A673 (cell line): Measurements from ENCODE around the gene C4orf50. TPM values are rescaled to one million over a fixed set of nuclear protein-coding genes. Genes with fewer than 3 reads are reported as not detected.

ENCODE experiments used
- BruUV-seq: library from RNA; stranded (reverse); fragments of 400-500 nt; replicated peaks from 2 replicates; lab custom pipeline; 2021; lab: Mats Ljungman, UMichigan
- CTCF ChIA-PET: fragments of 300-600 bp; sonication (Branson Sonifier 250); formaldehyde crosslinking; loops from one replicate; lab custom pipeline; 2022; ENCODE audit warnings: antibody characterized with exemption; lab: Charles Lee
- POLR2A ChIA-PET: fragments of 300-600 bp; sonication (Branson Sonifier 250); formaldehyde crosslinking; loops from one replicate; lab custom pipeline; 2022; ENCODE audit warnings: antibody characterized with exemption; ENCODE audit not compliant: low non-redundant PET; lab: Charles Lee
- DNase-seq: peaks from one replicate; pipeline ENCODE4 v3.0.0-alpha.2; 2015; ENCODE audit warnings: low spot score
- H3K27ac ChIP-seq: fragments of 200-600 bp; sonication (generic); 2 replicates; pipeline ENCODE4 v1.5.1; 2016; ENCODE audit warnings: mixed run types, low read depth, mild to moderate bottlenecking, mixed read lengths, antibody characterized with exemption, low read length; ENCODE audit not compliant: poor library complexity, severe bottlenecking
- H3K27me3 ChIP-seq: fragments of 200-600 bp; sonication (generic); replicated peaks from 2 replicates; pipeline ENCODE4 v1.6.1; 2017; ENCODE audit warnings: mixed run types, low read depth, mild to moderate bottlenecking, mixed read lengths, antibody characterized with exemption, low read length; ENCODE audit not compliant: insufficient read depth, poor library complexity
- H3K36me3 ChIP-seq: fragments of 200-600 bp; sonication (generic); 2 replicates; pipeline ENCODE4 v1.6.1; 2016; ENCODE audit warnings: mixed run types, mild to moderate bottlenecking, mixed read lengths, antibody characterized with exemption, low read length; ENCODE audit not compliant: insufficient read depth, poor library complexity, severe bottlenecking
- H3K4me1 ChIP-seq: fragments of 200-600 bp; sonication (generic); 2 replicates; pipeline ENCODE4 v1.6.1; 2017; ENCODE audit warnings: mixed run types, mild to moderate bottlenecking, mixed read lengths, antibody characterized with exemption, low read length; ENCODE audit not compliant: insufficient read depth, poor library complexity, severe bottlenecking
- H3K4me3 ChIP-seq: fragments of 200-600 bp; sonication (generic); 2 replicates; pipeline ENCODE4 v1.5.1; 2016; ENCODE audit warnings: low read depth, mixed run types, mild to moderate bottlenecking, mixed read lengths, low read length; ENCODE audit not compliant: poor library complexity, severe bottlenecking
- H3K9me3 ChIP-seq: fragments of 200-600 bp; sonication (generic); 2 replicates; pipeline ENCODE4 v1.6.1; 2016; ENCODE audit warnings: mixed run types, low read depth, mild to moderate bottlenecking, mixed read lengths, antibody characterized with exemption, low read length; ENCODE audit not compliant: poor library complexity, severe bottlenecking
- EZH2 ChIP-seq: fragments of 200-600 bp; sonication (generic); IDR thresholded peaks from 2 replicates; pipeline ENCODE4 v1.6.1; 2017; ENCODE audit warnings: borderline replicate concordance, low read depth, mild to moderate bottlenecking, mixed read lengths, antibody characterized with exemption, low read length; ENCODE audit not compliant: poor library complexity, severe bottlenecking
- intact Hi-C: fragments of 100-400 bp; cut with micrococcal nuclease; formaldehyde crosslinking; loops from one replicate; pipeline ENCODE4 v1.10.0; 2022; ENCODE audit not compliant: unreplicated experiment
- total RNA-seq: library from RNA; stranded (reverse); gene quantifications from 2 replicates; pipeline ENCODE4 v1.2.3, GENCODE V29; 2021
- TF ChIP-seq, protein P1 (sequence below): fragments of 300-800, 200-600 bp; sonication (generic); conservative IDR thresholded peaks from 2 replicates; pipeline ENCODE4 v1.5.1; 2017; ENCODE audit warnings: low read depth, mild to moderate bottlenecking, antibody characterized with exemption, low read length, moderate library complexity, mixed read lengths

Gene C4orf50
- total RNA-seq, 1 experiment from 2014 or later, result not detected

DNA sequence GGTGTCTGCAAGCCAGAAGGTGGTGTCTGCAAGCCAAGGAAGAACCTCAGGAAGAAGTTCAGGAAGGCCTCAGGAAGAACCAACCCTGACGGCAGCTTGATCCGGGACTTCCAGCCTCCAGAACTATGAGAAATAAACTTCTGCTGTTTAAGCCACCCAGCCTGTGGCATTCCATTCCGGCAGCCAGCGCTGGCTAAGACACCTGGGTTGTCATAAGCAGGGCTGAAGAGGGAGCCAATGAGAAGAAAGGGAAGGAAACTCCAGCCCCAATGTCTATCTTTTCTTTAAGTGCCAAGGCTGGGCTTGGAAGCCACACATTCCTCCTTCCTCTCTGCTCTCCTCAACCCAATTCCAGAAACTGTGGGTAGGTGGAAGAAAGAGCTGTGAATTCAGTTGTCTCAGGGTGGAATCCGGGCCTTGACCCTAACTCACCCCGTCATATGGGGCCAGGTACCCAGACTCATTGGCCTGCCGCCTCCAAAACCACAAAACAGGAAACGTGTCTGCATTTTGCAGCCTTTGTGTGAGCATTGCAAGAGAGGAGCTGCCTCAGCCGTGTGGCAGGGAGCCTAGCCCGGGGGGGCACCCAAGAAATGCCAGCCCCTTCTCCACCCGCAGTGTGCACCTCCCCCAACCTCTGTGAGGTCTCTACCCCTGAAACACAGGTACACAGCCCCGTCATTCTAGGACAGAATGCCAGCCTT lies 152.2 kb downstream of the C4orf50 start:
- no TSS peak for BruUV-seq
- CTCF ChIA-PET, result no interaction called here
- POLR2A ChIA-PET, result no interaction called here
- DNase-seq, result no peak
- Histone ChIP-seq H3K36me3 (no peaks in the 10 kb centered on the region), H3K27me3 (no peaks in the 10 kb centered on the region), H3K27ac (no peak overlapping the region), H3K4me1 (peaks cover 44% of the 10 kb centered on the region), H3K9me3 (no peaks in the 10 kb centered on the region), H3K4me3 (no peak overlapping the region)
- intact Hi-C loops, result no loop called here
- TF ChIP-seq, protein P1, sequence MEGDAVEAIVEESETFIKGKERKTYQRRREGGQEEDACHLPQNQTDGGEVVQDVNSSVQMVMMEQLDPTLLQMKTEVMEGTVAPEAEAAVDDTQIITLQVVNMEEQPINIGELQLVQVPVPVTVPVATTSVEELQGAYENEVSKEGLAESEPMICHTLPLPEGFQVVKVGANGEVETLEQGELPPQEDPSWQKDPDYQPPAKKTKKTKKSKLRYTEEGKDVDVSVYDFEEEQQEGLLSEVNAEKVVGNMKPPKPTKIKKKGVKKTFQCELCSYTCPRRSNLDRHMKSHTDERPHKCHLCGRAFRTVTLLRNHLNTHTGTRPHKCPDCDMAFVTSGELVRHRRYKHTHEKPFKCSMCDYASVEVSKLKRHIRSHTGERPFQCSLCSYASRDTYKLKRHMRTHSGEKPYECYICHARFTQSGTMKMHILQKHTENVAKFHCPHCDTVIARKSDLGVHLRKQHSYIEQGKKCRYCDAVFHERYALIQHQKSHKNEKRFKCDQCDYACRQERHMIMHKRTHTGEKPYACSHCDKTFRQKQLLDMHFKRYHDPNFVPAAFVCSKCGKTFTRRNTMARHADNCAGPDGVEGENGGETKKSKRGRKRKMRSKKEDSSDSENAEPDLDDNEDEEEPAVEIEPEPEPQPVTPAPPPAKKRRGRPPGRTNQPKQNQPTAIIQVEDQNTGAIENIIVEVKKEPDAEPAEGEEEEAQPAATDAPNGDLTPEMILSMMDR, result no peak
- no peak for TF ChIP-seq EZH2

DNA sequence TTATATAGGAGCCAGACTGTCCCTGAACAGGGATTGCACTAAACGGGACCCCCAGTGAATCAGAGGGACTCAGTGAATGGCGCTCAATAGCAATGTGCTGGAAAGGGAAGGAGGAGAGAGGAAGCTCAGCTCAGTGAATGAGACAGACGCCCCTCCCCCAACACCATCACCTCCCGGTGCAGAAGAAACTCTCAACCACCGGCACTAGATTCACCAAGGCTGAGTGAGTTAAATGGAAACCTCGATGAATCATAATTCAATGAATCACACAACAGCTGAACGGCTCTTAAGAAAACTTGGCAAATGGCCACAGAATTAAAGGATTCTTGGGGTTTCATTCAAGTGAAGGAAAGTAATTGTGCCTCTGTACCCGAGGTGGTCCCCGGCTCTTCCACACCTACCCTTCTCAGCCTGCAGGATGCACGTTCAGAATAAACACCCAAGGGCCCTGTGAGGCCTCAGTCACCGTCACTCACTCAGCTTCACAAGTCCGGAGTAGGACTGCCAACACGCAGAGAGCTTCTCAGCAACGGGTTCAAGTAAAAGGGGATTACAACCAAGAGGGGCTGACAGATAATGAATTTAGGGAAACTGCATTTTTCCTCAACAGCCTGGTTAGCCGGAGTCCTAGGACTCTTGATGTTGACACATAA lies 154.6 kb downstream of the C4orf50 start:
- Histone ChIP-seq H3K4me1 (peaks cover 25% of the 10 kb centered on the region), H3K27ac (peak overlapping the region; percentile 44), H3K36me3 (peaks cover 9% of the 10 kb centered on the region), H3K9me3 (no peaks in the 10 kb centered on the region), H3K4me3 (no peak overlapping the region), H3K27me3 (no peaks in the 10 kb centered on the region)
- ChIA-PET POLR2A (interaction anchor here (0.5 kb wide), 1 partner anchor 1890 kb away, joined by 3 read pairs; no protein-coding TSS in a partner anchor), CTCF (no interaction called here)
- no TSS peak for BruUV-seq
- TF ChIP-seq EZH2, result no peak
- TF ChIP-seq, protein P1, result no peak
- intact Hi-C loops, result no loop called here
- peak; percentile 87 for DNase-seq

DNA sequence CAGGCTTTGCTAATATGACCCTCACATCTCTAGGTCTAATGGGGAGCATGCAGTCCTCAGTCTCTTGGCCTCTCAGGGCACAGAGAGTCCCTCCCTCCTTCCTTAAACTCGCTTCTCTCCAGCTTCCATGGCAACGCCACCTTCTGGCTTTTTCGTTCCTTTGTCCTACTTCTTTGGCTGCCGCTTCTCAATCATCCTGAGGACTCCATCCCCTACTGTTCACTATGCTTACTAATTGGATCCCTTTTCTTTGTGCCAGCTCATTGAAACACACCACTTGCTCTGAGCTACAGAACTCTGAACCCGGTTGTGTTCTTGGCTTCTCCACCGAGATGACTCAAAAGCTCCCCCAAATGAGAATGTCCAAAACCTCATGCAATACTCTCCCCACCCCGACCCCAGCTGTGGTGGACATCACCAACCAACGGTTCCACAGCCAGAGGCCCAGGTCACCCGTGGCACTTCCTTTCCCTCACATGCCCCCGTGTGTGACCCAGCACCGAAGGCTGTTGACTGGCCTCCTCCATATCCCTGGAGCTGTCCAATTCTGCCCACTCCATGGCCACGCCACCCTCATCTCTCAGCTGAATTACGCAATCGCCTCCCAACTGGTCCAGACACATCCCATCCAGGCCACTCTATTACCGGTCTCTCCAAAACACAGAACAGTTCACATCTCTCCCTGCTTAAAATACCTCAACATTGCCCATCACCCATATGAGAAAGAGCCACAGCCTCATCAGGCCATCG lies 160.0 kb downstream of the C4orf50 start:
- no peak overlapping the region for H3K27ac ChIP-seq
- DNase-seq, result no peak
- POLR2A ChIA-PET, result no interaction called here

More for the DNA sequence above, 160.0 kb downstream of the C4orf50 start:
- peaks cover 3% of the 10 kb centered on the region for H3K4me1 ChIP-seq
- intact Hi-C loops, result no loop called here
- H3K27me3 ChIP-seq, result no peaks in the 10 kb centered on the region
- BruUV-seq, result no TSS peak
- TF ChIP-seq EZH2, result no peak
- CTCF ChIA-PET, result interaction anchor here (0.6 kb wide), 1 partner anchor 123 kb away, joined by 6 read pairs; no protein-coding TSS in a partner anchor
- H3K36me3 ChIP-seq, result peaks cover 13% of the 10 kb centered on the region
- H3K4me3 ChIP-seq, result no peak overlapping the region
- no peaks in the 10 kb centered on the region for H3K9me3 ChIP-seq
